Glutamatergic neuron (in vitro differentiated cells): Measurements from ENCODE around the gene CTXND1. TPM values are rescaled to one million over a fixed set of nuclear protein-coding genes. Genes with fewer than 3 reads are reported as not detected.

ENCODE experiments used
- DNase-seq: peaks from one replicate; pipeline ENCODE4 v3.0.0; 2022
- H3K27ac Mint-ChIP-seq: one replicate; pipeline ENCODE4 v1.8.0; 2020; ENCODE audit warnings: mild to moderate bottlenecking, mixed read lengths, inconsistent platforms; ENCODE audit not compliant: unreplicated experiment
- H3K27me3 Mint-ChIP-seq: one replicate; pipeline ENCODE4 v1.8.0; 2020; ENCODE audit warnings: mild to moderate bottlenecking, moderate library complexity, mixed read lengths, inconsistent platforms; ENCODE audit not compliant: unreplicated experiment
- H3K36me3 Mint-ChIP-seq: one replicate; pipeline ENCODE4 v1.8.0; 2020; ENCODE audit warnings: mild to moderate bottlenecking, mixed read lengths, inconsistent platforms; ENCODE audit not compliant: unreplicated experiment
- H3K4me1 Mint-ChIP-seq: one replicate; pipeline ENCODE4 v1.8.0; 2020; ENCODE audit warnings: mild to moderate bottlenecking, low read depth, mixed read lengths, inconsistent platforms; ENCODE audit not compliant: unreplicated experiment
- H3K4me3 Mint-ChIP-seq: one replicate; pipeline ENCODE4 v1.8.0; 2020; ENCODE audit warnings: mild to moderate bottlenecking, mixed read lengths, inconsistent platforms; ENCODE audit not compliant: unreplicated experiment
- H3K9me3 Mint-ChIP-seq: one replicate; pipeline ENCODE4 v1.8.0; 2020; ENCODE audit warnings: mild to moderate bottlenecking, moderate library complexity, mixed read lengths, inconsistent platforms; ENCODE audit not compliant: unreplicated experiment
- CTCF ChIP-seq: fragments of 200-600 bp; sonication (generic); IDR thresholded peaks from one replicate; pipeline ENCODE4 v1.5.0; 2021; ENCODE audit not compliant: partially characterized antibody, unreplicated experiment
- total RNA-seq: library from RNA; stranded (reverse); fragmentation: NEBNext Ultra II Directional; extraction: Animal tissue kit (Norgen Biotek cat#: 25700); gene quantifications from one replicate; pipeline ENCODE4 v1.2.1, GENCODE V29; 2021; ENCODE audit not compliant: unreplicated experiment

CTXND1 gene
- total RNA-seq, 1 donor from 2014 or later, result 0.39 TPM

DNA sequence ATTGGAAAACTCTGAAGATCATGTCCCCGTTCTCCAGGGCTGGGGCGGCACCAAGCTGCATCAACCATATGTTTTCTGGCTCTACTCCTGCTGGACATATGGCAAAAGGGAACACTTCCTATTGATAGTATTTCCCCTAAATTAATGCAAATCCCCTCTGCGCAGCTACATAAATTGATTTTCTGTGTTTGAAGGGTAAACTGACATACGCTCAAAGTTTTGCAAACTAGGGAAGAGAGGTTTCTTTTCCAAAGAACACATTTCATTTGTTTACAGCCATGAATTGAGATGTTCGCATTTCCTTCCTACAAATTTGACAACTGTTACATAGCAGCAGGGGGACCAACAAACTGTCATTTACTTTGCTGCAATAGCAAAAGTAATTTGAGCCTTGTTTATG, 35.9 kb downstream of the CTXND1 start:
- Mint-ChIP-seq H3K9me3 (no peaks in the 10 kb centered on the region), H3K4me3 (peak overlapping the region; percentile 39), H3K27me3 (peaks cover 4% of the 10 kb centered on the region), H3K4me1 (peaks cover 9% of the 10 kb centered on the region), H3K36me3 (no peaks in the 10 kb centered on the region), H3K27ac (peak overlapping the region; percentile 13)
- no peak for TF ChIP-seq CTCF
- no peak for DNase-seq

- Mint-ChIP-seq H3K4me1 (peaks cover 18% of the 10 kb centered on the region), H3K36me3 (no peaks in the 10 kb centered on the region), H3K27me3 (peaks cover 4% of the 10 kb centered on the region), H3K4me3 (no peak overlapping the region), H3K27ac (no peak overlapping the region), H3K9me3 (no peaks in the 10 kb centered on the region)
- no peak for TF ChIP-seq CTCF
- no peak for DNase-seq
Observed at GRCh38 chr15:80214910-80215309, 37.1 kb downstream of the CTXND1 start.

DNA sequence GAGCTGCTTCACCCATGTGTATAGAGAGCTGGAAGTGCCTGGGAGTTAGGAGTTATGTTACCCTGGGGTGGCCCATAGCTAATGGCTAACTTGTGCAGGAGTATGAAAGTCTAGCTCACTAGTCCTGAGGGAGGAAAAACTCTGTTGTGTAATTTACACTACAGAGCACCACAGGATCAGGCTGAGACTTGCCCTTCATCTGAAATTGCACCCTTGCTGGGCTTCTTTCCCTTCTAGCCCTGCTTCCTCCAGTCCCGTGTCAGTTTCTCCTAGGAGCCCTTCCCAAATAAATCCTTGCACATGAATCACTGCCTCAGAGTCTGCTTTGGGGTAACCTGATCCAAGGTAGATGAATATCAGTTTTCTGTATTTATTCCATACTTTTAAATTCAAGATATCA, 40.0 kb downstream of the CTXND1 start:
- no peak for TF ChIP-seq CTCF
- H3K27ac Mint-ChIP-seq, result no peak overlapping the region
- no peaks in the 10 kb centered on the region for H3K9me3 Mint-ChIP-seq
- H3K4me1 Mint-ChIP-seq, result peaks cover 22% of the 10 kb centered on the region
- no peaks in the 10 kb centered on the region for H3K36me3 Mint-ChIP-seq
- no peak for DNase-seq
- H3K4me3 Mint-ChIP-seq, result no peak overlapping the region
- H3K27me3 Mint-ChIP-seq, result peaks cover 4% of the 10 kb centered on the region

- Mint-ChIP-seq H3K4me1 (peaks cover 19% of the 10 kb centered on the region), H3K27me3 (peaks cover 1% of the 10 kb centered on the region), H3K9me3 (no peaks in the 10 kb centered on the region), H3K27ac (no peak overlapping the region), H3K4me3 (no peak overlapping the region), H3K36me3 (no peaks in the 10 kb centered on the region)
- TF ChIP-seq CTCF, result no peak
- no peak for DNase-seq
Observed at GRCh38 chr15:80210611-80211573, 41.1 kb downstream of the CTXND1 start.
